K562 (cell line): ENCODE measurements around the gene NR2F6. TPM values are rescaled to one million over a fixed set of nuclear protein-coding genes. Genes with fewer than 3 reads are reported as not detected.

Experiments
- ATAC-seq: fragments of 200-7000 bp; cut with Tn5 transposase; 3 replicates; pipeline ENCODE4 v1.9.1; 2020; ENCODE audit warnings: moderate library complexity
- BruUV-seq: library from RNA; stranded (reverse); fragments of 400-500 nt; replicated peaks from 2 replicates; lab custom pipeline; 2021; lab: Mats Ljungman, UMichigan
- CTCF ChIA-PET: fragments of 300-600 bp; formaldehyde crosslinking; extraction: SDS; loops from one replicate; lab custom pipeline; 2021; ENCODE audit warnings: low intra/inter-chr PET ratio; lab: Yijun Ruan, JAX
- POLR2A ChIA-PET: fragments of 300-600, 350-650 bp; sonication (Branson Sonifier 250); formaldehyde crosslinking; extraction: SDS; loops from one replicate; lab custom pipeline; 2021; ENCODE audit warnings: antibody characterized with exemption, inconsistent platforms; lab: Yijun Ruan, JAX
- DNase-seq, 4 experiments: peaks; one replicate each; pipeline versions ENCODE4 v3.0.0 to v3.0.0-alpha.2; 2011 to 2018; ENCODE audit warnings: low spot score in 3 of 4, mixed read lengths in 3 of 4; ENCODE audit errors: extremely low read depth in 1 of 4
- FAIRE-seq: peaks from 2 replicates; lab custom pipeline; 2011; peaks lifted over from hg19 to GRCh38; lab: Jason Lieb, UNC
- H2AFZ ChIP-seq: 2 replicates; pipeline ENCODE4 v1.6.0; 2011; ENCODE audit warnings: low read depth, low read length, control low read depth, inconsistent platforms
- H3K27ac ChIP-seq: fragments of 200-600 bp; 3 replicates; pipeline ENCODE4 v1.8.0; 2011; ENCODE audit warnings: low read depth, mild to moderate bottlenecking, control low read depth, inconsistent platforms, low read length, moderate library complexity, mixed read lengths; ENCODE audit errors: extremely low read depth
- H3K27me3 ChIP-seq, 2 experiments: fragments of 300-600 bp in 1 of 2; 2 replicates in 1 of 2; 3 replicates in 1 of 2; pipeline versions ENCODE4 v1.6.0 to v1.8.0; 2011; ENCODE audit warnings: inconsistent platforms in 2 of 2, low read length in 2 of 2, mild to moderate bottlenecking in 1 of 2, mixed read lengths in 1 of 2, moderate library complexity in 1 of 2; ENCODE audit not compliant: control insufficient read depth in 2 of 2, insufficient read depth in 2 of 2
- H3K36me3 ChIP-seq: fragments of 300-600 bp; 3 replicates; pipeline ENCODE4 v1.8.0; 2011; ENCODE audit warnings: mild to moderate bottlenecking, low read length, inconsistent platforms; ENCODE audit not compliant: control insufficient read depth, insufficient read depth
- H3K4me1 ChIP-seq, 2 experiments: fragments of 200-600 bp in 1 of 2; replicated peaks in 1 of 2; 2 replicates in 1 of 2; 3 replicates in 1 of 2; pipeline versions ENCODE4 v1.5.1 to v1.8.0; 2011; ENCODE audit warnings: inconsistent platforms in 2 of 2, low read length in 2 of 2, mild to moderate bottlenecking in 1 of 2, mixed read lengths in 1 of 2, moderate library complexity in 1 of 2; ENCODE audit not compliant: control insufficient read depth in 2 of 2, insufficient read depth in 2 of 2
- H3K4me2 ChIP-seq: 2 replicates; pipeline ENCODE4 v1.6.1; 2011; ENCODE audit warnings: low read length, control low read depth, inconsistent platforms, mixed read lengths; ENCODE audit not compliant: insufficient read depth
- H3K4me3 ChIP-seq: fragments of 200-600 bp; sonication (generic), shearing (Covaris generic); 2 replicates; pipeline ENCODE4 v1.5.1; 2016; ENCODE audit warnings: control low read depth, inconsistent platforms
- H3K79me2 ChIP-seq: fragments of 200-600 bp; 3 replicates; pipeline ENCODE4 v1.8.0; 2011; ENCODE audit warnings: low read length, inconsistent platforms; ENCODE audit not compliant: control insufficient read depth, insufficient read depth
- H3K9ac ChIP-seq, 2 experiments: 2 replicates each; pipeline versions ENCODE4 v1.6.0 to v1.6.1; 2011; ENCODE audit warnings: low read depth in 2 of 2, low read length in 2 of 2, control low read depth in 1 of 2, inconsistent platforms in 1 of 2, mild to moderate bottlenecking in 1 of 2, mixed read lengths in 1 of 2; ENCODE audit not compliant: insufficient read depth in 1 of 2
- H3K9me1 ChIP-seq: one replicate; pipeline ENCODE4 v1.6.0; 2011; ENCODE audit warnings: inconsistent platforms, mild to moderate bottlenecking, low read length, moderate library complexity; ENCODE audit not compliant: control insufficient read depth, insufficient read depth
- H3K9me3 ChIP-seq: replicated peaks from 2 replicates; pipeline ENCODE4 v1.5.1; 2011; ENCODE audit warnings: low read depth, low read length, inconsistent platforms; ENCODE audit not compliant: control insufficient read depth, insufficient read depth
- H4K20me1 ChIP-seq: replicated peaks from 2 replicates; pipeline ENCODE4 v1.6.1; 2011; ENCODE audit warnings: low read length, inconsistent platforms, mixed read lengths; ENCODE audit not compliant: control insufficient read depth, insufficient read depth
- ATF1 ChIP-seq, 2 experiments: fragments of 450-650 bp in 1 of 2; IDR thresholded peaks; 2 replicates each; pipeline ENCODE4 v1.6.1; 2016; ENCODE audit warnings: missing compliant biosample characterization in 1 of 2, missing genetic modification characterization in 1 of 2
- CEBPB ChIP-seq: fragments of 450-650 bp; IDR thresholded peaks from 2 replicates; pipeline ENCODE4 v1.6.1; 2016; ENCODE audit warnings: missing genetic modification characterization, missing compliant biosample characterization
- DDX20 ChIP-seq: fragments of 450-650 bp; IDR thresholded peaks from 2 replicates; pipeline ENCODE4 v1.6.1; 2016; ENCODE audit warnings: missing genetic modification characterization, low read depth, mild to moderate bottlenecking, missing compliant biosample characterization, moderate library complexity
- KAT7 ChIP-seq: sonication (generic); formaldehyde crosslinking; IDR thresholded peaks from 2 replicates; pipeline ENCODE4 v1.8.0; 2022; ENCODE audit warnings: missing genetic modification reagents, mild to moderate bottlenecking, borderline replicate concordance
- KDM5B ChIP-seq: fragments of 200-600 bp; sonication (generic); IDR thresholded peaks from 2 replicates; pipeline ENCODE4 v1.6.1; 2012; ENCODE audit warnings: low read depth, mild to moderate bottlenecking, moderate library complexity, low read length, control low read depth, inconsistent platforms; ENCODE audit not compliant: insufficient replicate concordance
- NFYB ChIP-seq: IDR thresholded peaks from 2 replicates; pipeline ENCODE4 v1.6.1; 2011; ENCODE audit warnings: mild to moderate bottlenecking, moderate library complexity; ENCODE audit not compliant: insufficient read length; ENCODE audit errors: extremely low read depth
- POLR2A ChIP-seq: fragments of 450-650 bp; conservative IDR thresholded peaks from 2 replicates; pipeline ENCODE4 v1.6.1; 2016
- PURB ChIP-seq: sonication (generic); formaldehyde crosslinking; IDR thresholded peaks from 2 replicates; pipeline ENCODE4 v1.9.0; 2021; ENCODE audit warnings: low read depth, mild to moderate bottlenecking, missing genetic modification reagents
- SMAD4 ChIP-seq: fragments of 250-450 bp; sonication (Bioruptor Pico); conservative IDR thresholded peaks from 2 replicates; pipeline ENCODE4 v1.8.0; 2021; ENCODE audit warnings: inconsistent platforms, mild to moderate bottlenecking, moderate library complexity
- SRSF1 ChIP-seq: fragments of 200-400 bp; formaldehyde crosslinking; IDR thresholded peaks from 2 replicates; pipeline ENCODE4 v1.6.1; 2017; ENCODE audit warnings: mild to moderate bottlenecking, low read depth, low read length, moderate library complexity
- SUPT5H ChIP-seq: fragments of 450-650 bp; IDR thresholded peaks from 2 replicates; pipeline ENCODE4 v1.6.1; 2016
- USF2 ChIP-seq: sonication (generic); formaldehyde crosslinking; IDR thresholded peaks from 2 replicates; pipeline ENCODE4 v1.5.0; 2020; ENCODE audit warnings: missing genetic modification reagents
- WGBS: fragments of 100-300 bp; shearing (Covaris generic); methylation state at CpG from one replicate; pipeline ENCODE4 v1.1.6; 2016; ENCODE audit warnings: low coverage, mixed read lengths; ENCODE audit not compliant: insufficient coverage; ENCODE audit errors: missing lambda C conversion rate; 5-methylcytosine and 5-hydroxymethylcytosine counted together
- in situ Hi-C: fragments of 300-500 bp; cut with MboI; formaldehyde crosslinking; loops from 4 replicates; pipeline ENCODE4 v1.15.0; 2018; ENCODE audit warnings: inconsistent platforms, mixed read lengths
- intact Hi-C: fragments of 100-400 bp; cut with micrococcal nuclease; formaldehyde crosslinking; loops from 2 replicates; pipeline ENCODE4 v1.14.2; 2022
- polyA plus RNA-seq, 8 experiments: library from polyadenylated mRNA; depleted of rRNA in 4 of 8; stranded (reverse) in 5 of 8; unstranded in 3 of 8; fragments of >200 nt; fragmentation: Nextera tagmentation in 2 of 8; fragmentation: Illumina TruSeq in 1 of 8; extraction: Ambion mirVana in 2 of 8; extraction: Trizol in 1 of 8; gene quantifications; 2 replicates each; pipeline versions ENCODE4 v1.2.1 to v1.2.3, GENCODE V29; 2011 to 2014; ENCODE audit warnings: inconsistent platforms in 1 of 8, missing spikeins in 1 of 8
- total RNA-seq, 7 experiments: library from RNA; depleted of rRNA in 6 of 7; stranded (reverse); fragments of >200 nt in 6 of 7; fragmentation: Illumina TruSeq in 2 of 7; extraction: Trizol in 2 of 7; gene quantifications; 2 replicates each; pipeline versions ENCODE4 v1.2.1 to v1.2.3, GENCODE V29; 2011 to 2021; ENCODE audit warnings: low replicate concordance in 1 of 7
- TF ChIP-seq, protein P1 (sequence below), 2 experiments: fragments of 200-800 bp in 1 of 2; sonication (Bioruptor generic) in 1 of 2; sonication (generic) in 1 of 2; formaldehyde crosslinking in 1 of 2; IDR thresholded peaks in 1 of 2; conservative IDR thresholded peaks in 1 of 2; 2 replicates each; pipeline versions ENCODE4 v1.5.0 to v1.6.1; 2016 to 2020; ENCODE audit warnings: missing compliant biosample characterization in 1 of 2, missing genetic modification characterization in 1 of 2, missing genetic modification reagents in 1 of 2
- TF ChIP-seq, protein P2 (sequence below): fragments of 250-450 bp; sonication (Bioruptor Pico); IDR thresholded peaks from 2 replicates; pipeline ENCODE4 v1.4.0; 2020; ENCODE audit warnings: mild to moderate bottlenecking
- TF ChIP-seq, protein P3 (sequence below): sonication (generic); formaldehyde crosslinking; IDR thresholded peaks from 2 replicates; pipeline ENCODE4 v1.9.0; 2022; ENCODE audit warnings: mild to moderate bottlenecking, missing genetic modification reagents

NR2F6 gene
- total and polyA plus RNA-seq, 9 of the 15 experiments (the other 6 are each of a cell fraction or from before 2014, with no cell fraction given) = 0.76 to 97.5 (median 18.8) TPM

GRCh38 chr19:17226002-17226933, 19.5 kb downstream of the NR2F6 start, which contains the start of gene OCEL1:
Gene OCEL1, plus strand, starts transcription at chr19:17226226. Its CDS starts 22 bp downstream, at chr19:17226248.
- WGBS = 2% methylated on average over 70 of the region's 90 CpGs
- FAIRE-seq (peak; percentile 98), ATAC-seq (peak; percentile 95), DNase-seq (peak; percentile 87 to 99 (median 90))
- no TSS peak for BruUV-seq
- Histone ChIP-seq H3K9ac (peak within 1 kb of the TSS; percentile 72 to 91), H3K4me1 (peaks cover 6 to 30% of the 10 kb centered on the region in 2 experiments; a peak in 4 of 5 replicates), H3K4me3 (peak within 1 kb of the TSS; percentile 76), H3K27ac (peak within 1 kb of the TSS; percentile 88), H3K27me3 (no peaks in the 10 kb centered on the region), H2AFZ (peak within 1 kb of the TSS; percentile 95), H3K36me3 (peaks cover 27% of the 10 kb centered on the region; the same call in 2 of the 3 replicates), H3K9me1 (no peaks in the 10 kb centered on the region), H3K9me3 (no peaks in the 10 kb centered on the region), H4K20me1 (0 out of 2 replicates have a peak, but pooled peaks cover 4% of the 10 kb centered on the region), H3K79me2 (peaks cover 21% of the 10 kb centered on the region), H3K4me2 (peak within 1 kb of the TSS; percentile 90)
- ChIA-PET CTCF (no interaction called here), POLR2A (interaction anchor here (0.6 to 11.9 kb wide), 10 partner anchors 11 to 897 kb away, joined by 3 to 129 read pairs (median 4); partner anchors contain the start of genes BABAM1, NR2F6 and USE1)
- in situ Hi-C loops (no loop called here), intact Hi-C loops (loop anchor here (5.0 kb wide), 1 partner anchor 41 kb away; the partner anchor contains the start of gene BABAM1)
- no peak for TF ChIP-seq ATF1 (CRISPR knock-in tag; IDR thresholded peaks at IDR 0.05)
- TF ChIP-seq ATF1 (tag; IDR thresholded peaks at IDR 0.05) = peak; percentile 94
- TF ChIP-seq, protein P1, sequence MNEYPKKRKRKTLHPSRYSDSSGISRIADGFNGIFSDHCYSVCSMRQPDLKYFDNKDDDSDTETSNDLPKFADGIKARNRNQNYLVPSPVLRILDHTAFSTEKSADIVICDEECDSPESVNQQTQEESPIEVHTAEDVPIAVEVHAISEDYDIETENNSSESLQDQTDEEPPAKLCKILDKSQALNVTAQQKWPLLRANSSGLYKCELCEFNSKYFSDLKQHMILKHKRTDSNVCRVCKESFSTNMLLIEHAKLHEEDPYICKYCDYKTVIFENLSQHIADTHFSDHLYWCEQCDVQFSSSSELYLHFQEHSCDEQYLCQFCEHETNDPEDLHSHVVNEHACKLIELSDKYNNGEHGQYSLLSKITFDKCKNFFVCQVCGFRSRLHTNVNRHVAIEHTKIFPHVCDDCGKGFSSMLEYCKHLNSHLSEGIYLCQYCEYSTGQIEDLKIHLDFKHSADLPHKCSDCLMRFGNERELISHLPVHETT (CRISPR knock-in tag; conservative IDR thresholded peaks at IDR 0.05 in 1 of 2, IDR thresholded peaks at IDR 0.05 in 1 of 2) = peak in 1 of 2 experiments; percentile 31; a peak in 2 of 4 replicates
- TF ChIP-seq KDM5B = peak; percentile 92
- TF ChIP-seq SRSF1 = no peak
- TF ChIP-seq KAT7 (CRISPR knock-in tag) = peak; percentile 77; the same call in 1 of the 2 replicates
- TF ChIP-seq, protein P2, sequence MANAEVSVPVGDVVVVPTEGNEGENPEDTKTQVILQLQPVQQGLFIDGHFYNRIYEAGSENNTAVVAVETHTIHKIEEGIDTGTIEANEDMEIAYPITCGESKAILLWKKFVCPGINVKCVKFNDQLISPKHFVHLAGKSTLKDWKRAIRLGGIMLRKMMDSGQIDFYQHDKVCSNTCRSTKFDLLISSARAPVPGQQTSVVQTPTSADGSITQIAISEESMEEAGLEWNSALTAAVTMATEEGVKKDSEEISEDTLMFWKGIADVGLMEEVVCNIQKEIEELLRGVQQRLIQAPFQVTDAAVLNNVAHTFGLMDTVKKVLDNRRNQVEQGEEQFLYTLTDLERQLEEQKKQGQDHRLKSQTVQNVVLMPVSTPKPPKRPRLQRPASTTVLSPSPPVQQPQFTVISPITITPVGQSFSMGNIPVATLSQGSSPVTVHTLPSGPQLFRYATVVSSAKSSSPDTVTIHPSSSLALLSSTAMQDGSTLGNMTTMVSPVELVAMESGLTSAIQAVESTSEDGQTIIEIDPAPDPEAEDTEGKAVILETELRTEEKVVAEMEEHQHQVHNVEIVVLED (CRISPR knock-in tag) = peak; percentile 69
- peak; percentile 22 for TF ChIP-seq NFYB
- TF ChIP-seq USF2 (CRISPR knock-in tag) = peak; percentile 26; the same call in 1 of the 2 replicates
- peak; percentile 50 for TF ChIP-seq SMAD4
- peak; percentile 86 for TF ChIP-seq SUPT5H
- TF ChIP-seq CEBPB = peak; percentile 94
- peak; percentile 91 for TF ChIP-seq POLR2A
- TF ChIP-seq, protein P3, sequence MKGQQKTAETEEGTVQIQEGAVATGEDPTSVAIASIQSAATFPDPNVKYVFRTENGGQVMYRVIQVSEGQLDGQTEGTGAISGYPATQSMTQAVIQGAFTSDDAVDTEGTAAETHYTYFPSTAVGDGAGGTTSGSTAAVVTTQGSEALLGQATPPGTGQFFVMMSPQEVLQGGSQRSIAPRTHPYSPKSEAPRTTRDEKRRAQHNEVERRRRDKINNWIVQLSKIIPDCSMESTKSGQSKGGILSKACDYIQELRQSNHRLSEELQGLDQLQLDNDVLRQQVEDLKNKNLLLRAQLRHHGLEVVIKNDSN (CRISPR knock-in tag) = peak; percentile 57; the same call in 1 of the 2 replicates
- TF ChIP-seq PURB (CRISPR knock-in tag) = no peak
- no peak for TF ChIP-seq DDX20
